CD4-positive, alpha-beta T cell (primary cell): ENCODE results near the gene CAMTA1. TPM values are rescaled to one million over a fixed set of nuclear protein-coding genes. Genes with fewer than 3 reads are reported as not detected.

Experiments
- ATAC-seq: fragments of 200-7000 bp; cut with Tn5 transposase; one replicate; pipeline ENCODE4 v1.10.0; 2022; ENCODE audit warnings: mild to moderate bottlenecking; ENCODE audit not compliant: poor library complexity
- CTCF ChIA-PET: fragments of 350-600 bp; sonication (Branson Sonifier 250); formaldehyde crosslinking; loops from one replicate; lab custom pipeline; 2021; ENCODE audit warnings: antibody characterized with exemption, inconsistent platforms; lab: Charles Lee
- POLR2A ChIA-PET: fragments of 350-600 bp; sonication (Branson Sonifier 250); formaldehyde crosslinking; loops from one replicate; lab custom pipeline; 2021; ENCODE audit warnings: antibody characterized with exemption, inconsistent platforms; lab: Charles Lee
- DNase-seq, 14 experiments: peaks; one replicate each; pipeline ENCODE4 v3.0.0-alpha.2; 2013 to 2020; ENCODE audit warnings: mixed read lengths in 2 of 14
- H3K27ac ChIP-seq, 2 donors: one replicate each; pipeline versions ENCODE4 v1.5.1 to v1.7.0; 2013; ENCODE audit warnings: low read length in 2 of 2, low read depth in 1 of 2, mild to moderate bottlenecking in 1 of 2
- H3K27me3 ChIP-seq, 2 experiments: 1 replicate in 1 of 2; 2 replicates in 1 of 2; pipeline versions ENCODE4 v1.6.1 to v1.7.0; 2013; ENCODE audit warnings: low read length in 2 of 2, control low read depth in 1 of 2, mild to moderate bottlenecking in 1 of 2, moderate library complexity in 1 of 2; ENCODE audit not compliant: insufficient read depth in 2 of 2, control insufficient read depth in 1 of 2
- H3K36me3 ChIP-seq: one replicate; pipeline ENCODE4 v1.6.1; 2013; ENCODE audit warnings: low read length, control low read depth; ENCODE audit not compliant: insufficient read depth
- H3K4me1 ChIP-seq: one replicate; pipeline ENCODE4 v1.6.1; 2013; ENCODE audit warnings: low read length, control low read depth; ENCODE audit not compliant: insufficient read depth
- H3K4me3 ChIP-seq: one replicate; pipeline ENCODE4 v1.5.1; 2013; ENCODE audit warnings: mild to moderate bottlenecking, low read length, moderate library complexity
- H3K9me3 ChIP-seq, 2 experiments: 1 replicate in 1 of 2; 2 replicates in 1 of 2; pipeline versions ENCODE4 v1.6.1 to v1.7.0; 2013; ENCODE audit warnings: low read length in 2 of 2, mild to moderate bottlenecking in 2 of 2, control low read depth in 1 of 2, moderate library complexity in 1 of 2; ENCODE audit not compliant: control insufficient read depth in 1 of 2, insufficient read depth in 1 of 2
- H3K27ac Mint-ChIP-seq: one replicate; pipeline ENCODE4 v1.8.0; 2020; ENCODE audit warnings: mixed read lengths
- H3K27me3 Mint-ChIP-seq: one replicate; pipeline ENCODE4 v1.8.0; 2021; ENCODE audit warnings: mixed read lengths
- H3K36me3 Mint-ChIP-seq: one replicate; pipeline ENCODE4 v1.8.0; 2021; ENCODE audit warnings: low read depth, mixed read lengths
- H3K4me1 Mint-ChIP-seq: one replicate; pipeline ENCODE4 v1.8.0; 2021; ENCODE audit warnings: low read depth, mixed read lengths
- H3K4me3 Mint-ChIP-seq: one replicate; pipeline ENCODE4 v1.8.0; 2020; ENCODE audit warnings: mild to moderate bottlenecking, mixed read lengths
- H3K9me3 Mint-ChIP-seq: one replicate; pipeline ENCODE4 v1.8.0; 2020; ENCODE audit warnings: mixed read lengths
- intact Hi-C, 2 experiments: fragments of 100-400 bp; cut with DNase I in 1 of 2; cut with micrococcal nuclease in 1 of 2; formaldehyde crosslinking; loops; one replicate each; pipeline versions ENCODE4 v1.15.1 to v1.9.0; 2023 to 2025; cut with DNase I, micrococcal nuclease
- total RNA-seq, 174 experiments: library from RNA in 2 of 174; stranded (reverse) in 2 of 174; gene quantifications; one replicate each; pipeline ENCODE4 v1.2.3 and lab custom pipeline; 2021 to 2026
- TF ChIP-seq, protein P1 (sequence below): fragments of 200-600 bp; IDR thresholded peaks from one replicate; pipeline ENCODE4 v1.8.0; 2022; ENCODE audit warnings: antibody characterized with exemption, mild to moderate bottlenecking

CAMTA1 gene
- total RNA-seq, 2 experiments from 2014 or later = 38.6 to 39.3 TPM

DNA sequence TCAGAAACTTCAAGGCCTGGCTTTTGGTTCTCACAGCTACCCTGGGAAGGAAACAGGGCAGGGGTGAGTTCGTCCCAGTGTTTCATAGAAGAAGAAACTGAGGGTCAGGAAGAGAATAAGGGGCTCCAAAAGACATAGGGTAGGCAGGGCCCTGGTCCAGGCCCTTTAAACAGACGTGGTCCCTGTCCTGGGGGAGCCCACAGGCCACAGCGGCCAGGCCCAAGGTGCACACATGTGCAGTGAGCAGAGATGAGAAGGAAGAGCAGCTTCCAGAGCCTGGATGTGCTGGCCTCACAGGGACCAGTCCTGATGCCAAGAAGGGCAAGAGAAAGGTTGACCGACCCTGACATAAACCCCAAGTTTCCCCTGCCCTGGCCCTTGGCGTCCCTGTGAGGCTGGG, 690.4 kb downstream of the CAMTA1 start:
- Histone ChIP-seq H3K36me3 (no peaks in the 10 kb centered on the region), H3K4me3 (no peak overlapping the region), H3K4me1 (no peaks in the 10 kb centered on the region), H3K9me3 (peaks cover 0 to 15% of the 10 kb centered on the region in 2 experiments), H3K27me3 (no peaks in the 10 kb centered on the region), H3K27ac (no peak overlapping the region)
- intact Hi-C loops = no loop called here
- no peaks in the 10 kb centered on the region for H3K4me1 Mint-ChIP-seq
- no peak overlapping the region for H3K4me3 Mint-ChIP-seq
- ChIA-PET CTCF (no interaction called here), POLR2A (no interaction called here)
- no peaks in the 10 kb centered on the region for H3K9me3 Mint-ChIP-seq
- TF ChIP-seq, protein P1, sequence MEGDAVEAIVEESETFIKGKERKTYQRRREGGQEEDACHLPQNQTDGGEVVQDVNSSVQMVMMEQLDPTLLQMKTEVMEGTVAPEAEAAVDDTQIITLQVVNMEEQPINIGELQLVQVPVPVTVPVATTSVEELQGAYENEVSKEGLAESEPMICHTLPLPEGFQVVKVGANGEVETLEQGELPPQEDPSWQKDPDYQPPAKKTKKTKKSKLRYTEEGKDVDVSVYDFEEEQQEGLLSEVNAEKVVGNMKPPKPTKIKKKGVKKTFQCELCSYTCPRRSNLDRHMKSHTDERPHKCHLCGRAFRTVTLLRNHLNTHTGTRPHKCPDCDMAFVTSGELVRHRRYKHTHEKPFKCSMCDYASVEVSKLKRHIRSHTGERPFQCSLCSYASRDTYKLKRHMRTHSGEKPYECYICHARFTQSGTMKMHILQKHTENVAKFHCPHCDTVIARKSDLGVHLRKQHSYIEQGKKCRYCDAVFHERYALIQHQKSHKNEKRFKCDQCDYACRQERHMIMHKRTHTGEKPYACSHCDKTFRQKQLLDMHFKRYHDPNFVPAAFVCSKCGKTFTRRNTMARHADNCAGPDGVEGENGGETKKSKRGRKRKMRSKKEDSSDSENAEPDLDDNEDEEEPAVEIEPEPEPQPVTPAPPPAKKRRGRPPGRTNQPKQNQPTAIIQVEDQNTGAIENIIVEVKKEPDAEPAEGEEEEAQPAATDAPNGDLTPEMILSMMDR = no peak
- no peaks in the 10 kb centered on the region for H3K36me3 Mint-ChIP-seq
- no peak overlapping the region for H3K27ac Mint-ChIP-seq
- DNase-seq = no peak
- ATAC-seq = no peak
- no peaks in the 10 kb centered on the region for H3K27me3 Mint-ChIP-seq

DNA sequence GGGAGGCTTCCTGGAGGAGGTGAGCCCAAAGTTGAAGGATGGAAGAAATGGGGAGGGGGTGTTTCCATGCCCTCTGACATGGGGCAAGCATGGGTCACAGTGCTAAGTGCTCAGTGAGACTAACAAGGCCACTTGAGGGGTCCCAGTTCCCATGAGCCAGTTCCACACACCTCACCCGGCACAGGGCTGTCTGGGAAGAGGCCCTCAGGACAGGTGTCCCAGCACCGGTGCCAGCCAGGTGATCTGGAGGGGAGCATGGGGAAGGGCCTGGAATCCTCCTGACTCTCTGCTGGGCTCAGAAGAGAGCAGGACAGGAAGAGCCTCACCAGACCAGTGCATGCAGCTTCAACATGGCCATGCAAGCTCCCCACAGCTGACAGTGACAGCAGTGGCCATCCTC, 691.1 kb downstream of the CAMTA1 start:
- intact Hi-C loops = no loop called here
- Mint-ChIP-seq H3K4me1 (no peaks in the 10 kb centered on the region), H3K4me3 (no peak overlapping the region), H3K27ac (no peak overlapping the region), H3K36me3 (no peaks in the 10 kb centered on the region), H3K9me3 (no peaks in the 10 kb centered on the region), H3K27me3 (no peaks in the 10 kb centered on the region)
- Histone ChIP-seq H3K27me3 (no peaks in the 10 kb centered on the region), H3K36me3 (no peaks in the 10 kb centered on the region), H3K9me3 (peaks cover 0 to 15% of the 10 kb centered on the region in 2 experiments), H3K4me1 (no peaks in the 10 kb centered on the region), H3K4me3 (no peak overlapping the region), H3K27ac (no peak overlapping the region)
- ChIA-PET POLR2A (no interaction called here), CTCF (no interaction called here)
- no peak for DNase-seq
- no peak for ATAC-seq
- TF ChIP-seq, protein P1 = no peak

DNA sequence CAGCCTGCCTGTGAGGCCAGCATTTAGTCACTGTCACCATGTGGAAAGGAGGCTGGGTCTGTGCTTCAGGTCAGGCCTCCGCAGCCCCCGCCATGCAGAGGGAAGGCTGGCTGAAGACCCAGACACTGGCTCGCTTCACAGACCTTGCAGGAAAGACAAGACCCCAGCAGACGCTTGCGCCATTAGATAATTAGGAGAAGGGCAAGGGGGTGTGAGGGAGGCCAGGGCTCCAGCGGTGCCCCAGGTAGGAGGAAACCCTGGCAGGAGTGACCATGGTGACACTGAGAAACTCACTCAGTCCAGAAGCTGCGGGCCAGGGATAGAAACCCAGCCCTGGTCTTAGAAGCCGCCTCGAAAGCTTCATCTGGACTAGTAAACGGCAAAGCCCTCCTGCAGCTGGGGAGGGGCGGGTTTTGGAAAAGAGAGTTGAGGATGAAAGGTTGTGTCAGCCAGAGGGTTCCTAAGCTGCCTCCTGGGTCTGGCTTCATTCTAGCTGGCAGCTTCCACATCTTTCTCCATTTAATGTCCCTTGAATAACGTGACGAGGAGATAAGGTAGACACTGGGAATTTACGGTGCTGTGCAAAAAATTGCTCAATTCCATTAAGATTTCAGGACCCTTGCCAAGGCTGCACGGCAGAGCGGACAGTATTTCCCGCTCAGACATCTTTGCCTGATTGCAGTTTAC, 691.8 kb downstream of the CAMTA1 start:
- ATAC-seq (no peak), DNase-seq (no peak)
- TF ChIP-seq, protein P1 = no peak
- peaks cover 0 to 12% of the 10 kb centered on the region in 2 experiments for H3K9me3 ChIP-seq
- no peaks in the 10 kb centered on the region for H3K4me1 ChIP-seq
- no peaks in the 10 kb centered on the region for H3K27me3 ChIP-seq
- Mint-ChIP-seq H3K4me3 (no peak overlapping the region), H3K27me3 (no peaks in the 10 kb centered on the region), H3K27ac (no peak overlapping the region), H3K4me1 (no peaks in the 10 kb centered on the region), H3K36me3 (no peaks in the 10 kb centered on the region), H3K9me3 (no peaks in the 10 kb centered on the region)
- ChIA-PET POLR2A (no interaction called here), CTCF (no interaction called here)
- no peaks in the 10 kb centered on the region for H3K36me3 ChIP-seq
- H3K27ac ChIP-seq = no peak overlapping the region
- H3K4me3 ChIP-seq = no peak overlapping the region
- intact Hi-C loops = no loop called here
